SK-N-SH treated with all-trans-retinoic acid at 6 μM for 48 hours (cell line): ENCODE measurements around the gene NTN1.

Experiments used
- ATAC-seq: fragments of 200-7000 bp; cut with Tn5 transposase; 3 replicates; pipeline ENCODE4 v1.9.1; 2020; ENCODE audit warnings: mild to moderate bottlenecking, moderate library complexity
- ARNTL ChIP-seq: fragments of 450-650 bp; formaldehyde crosslinking; IDR thresholded peaks from 2 replicates; pipeline ENCODE4 v1.5.0; 2020; ENCODE audit warnings: low read depth, mild to moderate bottlenecking, moderate library complexity, borderline replicate concordance
- BACH2 ChIP-seq: fragments of 250-450 bp; sonication (Bioruptor Pico); IDR thresholded peaks from 2 replicates; pipeline ENCODE4 v1.9.0; 2021; ENCODE audit warnings: mild to moderate bottlenecking, borderline replicate concordance
- CREB5 ChIP-seq: fragments of 250-450 bp; sonication (Bioruptor Pico); IDR thresholded peaks from 2 replicates; pipeline ENCODE4 v1.5.1; 2020; ENCODE audit warnings: low read depth, mild to moderate bottlenecking, moderate library complexity
- CSDC2 ChIP-seq: fragments of 250-450 bp; sonication (Bioruptor Pico); IDR thresholded peaks from 2 replicates; pipeline ENCODE4 v1.5.0; 2020; ENCODE audit warnings: mild to moderate bottlenecking, moderate library complexity
- ESRRG ChIP-seq: fragments of 250-450 bp; sonication (Bioruptor Pico); IDR thresholded peaks from 2 replicates; pipeline ENCODE4 v1.6.1; 2021; ENCODE audit warnings: mild to moderate bottlenecking
- GLIS3 ChIP-seq: fragments of 250-450 bp; sonication (Bioruptor Pico); IDR thresholded peaks from 2 replicates; pipeline ENCODE4 v1.5.0; 2020; ENCODE audit warnings: mild to moderate bottlenecking, moderate library complexity
- POU6F1 ChIP-seq: fragments of 250-450 bp; sonication (Bioruptor Pico); IDR thresholded peaks from 2 replicates; pipeline ENCODE4 v1.8.0; 2021; ENCODE audit warnings: low read depth, mild to moderate bottlenecking, moderate library complexity, borderline replicate concordance
- PPARA ChIP-seq: fragments of 250-450 bp; sonication (Bioruptor Pico); IDR thresholded peaks from 2 replicates; pipeline ENCODE4 v1.5.0; 2020; ENCODE audit warnings: mild to moderate bottlenecking, borderline replicate concordance
- TOX ChIP-seq: fragments of 250-450 bp; sonication (Bioruptor Pico); IDR thresholded peaks from 2 replicates; pipeline ENCODE4 v1.8.0; 2021; ENCODE audit warnings: mild to moderate bottlenecking, moderate library complexity, borderline replicate concordance
- ZC3H10 ChIP-seq: fragments of 250-450 bp; sonication (Bioruptor Pico); IDR thresholded peaks from 2 replicates; pipeline ENCODE4 v1.5.1; 2021; ENCODE audit warnings: mild to moderate bottlenecking, moderate library complexity
- ZFP3 ChIP-seq: fragments of 250-450 bp; sonication (Bioruptor Pico); IDR thresholded peaks from 2 replicates; pipeline ENCODE4 v1.5.0; 2020; ENCODE audit warnings: mild to moderate bottlenecking, moderate library complexity
- ZFP30 ChIP-seq: fragments of 450-650 bp; formaldehyde crosslinking; IDR thresholded peaks from 2 replicates; pipeline ENCODE4 v1.5.0; 2022; ENCODE audit warnings: mild to moderate bottlenecking, moderate library complexity
- ZNF70 ChIP-seq: fragments of 450-650 bp; formaldehyde crosslinking; IDR thresholded peaks from 2 replicates; pipeline ENCODE4 v1.5.0; 2020; ENCODE audit warnings: mild to moderate bottlenecking, moderate library complexity
- ZNF8 ChIP-seq: fragments of 450-650 bp; formaldehyde crosslinking; IDR thresholded peaks from 2 replicates; pipeline ENCODE4 v1.5.0; 2020; ENCODE audit warnings: mild to moderate bottlenecking, moderate library complexity

NTN1 gene

GRCh38 chr17:9287306-9287705 is 266.0 kb downstream of the NTN1 start:
- ATAC-seq = no peak
- TF ChIP-seq CSDC2 = no peak
- TF ChIP-seq POU6F1 (CRISPR knock-in tag) = no peak
- no peak for TF ChIP-seq ZNF70 (CRISPR knock-in tag)

- no peak for ATAC-seq
- no peak for TF ChIP-seq ZNF8 (CRISPR knock-in tag)
- TF ChIP-seq ZFP3 (CRISPR knock-in tag) = no peak
- TF ChIP-seq, all 23 proteins: peak for 0
Measured at GRCh38 chr17:9290226-9290613, 268.9 kb downstream of the NTN1 start.

GRCh38 chr17:9291912-9292560 is 270.7 kb downstream of the NTN1 start:
- TF ChIP-seq TOX (CRISPR knock-in tag) = no peak
- TF ChIP-seq, all 23 proteins: peak for 0
- ATAC-seq = peak; percentile 89

- no peak; the same call in 2 of the 3 replicates for ATAC-seq
Measured at GRCh38 chr17:9292561-9292941, 271.2 kb downstream of the NTN1 start.

More at GRCh38 chr17:9292561-9292941, 271.2 kb downstream of the NTN1 start:
- TF ChIP-seq ZNF8 (CRISPR knock-in tag) (no peak), ESRRG (CRISPR knock-in tag) (no peak), ZC3H10 (CRISPR knock-in tag) (no peak), CREB5 (CRISPR knock-in tag) (no peak), ZFP30 (CRISPR knock-in tag) (no peak), ZNF70 (CRISPR knock-in tag) (no peak), PPARA (CRISPR knock-in tag) (no peak), TOX (CRISPR knock-in tag) (no peak), GLIS3 (CRISPR knock-in tag) (no peak), POU6F1 (CRISPR knock-in tag) (no peak), ARNTL (CRISPR knock-in tag) (no peak), BACH2 (CRISPR knock-in tag) (no peak)
